GM21526 (cell line): Measurements from ENCODE around the gene TRABD2B.

ENCODE experiments used
- ATAC-seq: cut with Tn5 transposase; IDR thresholded peaks from one replicate; pipeline ENCODE4 v1.9.1; 2021; ENCODE audit warnings: moderate library complexity; ENCODE audit not compliant: unreplicated experiment, low FRiP score

Gene TRABD2B

DNA sequence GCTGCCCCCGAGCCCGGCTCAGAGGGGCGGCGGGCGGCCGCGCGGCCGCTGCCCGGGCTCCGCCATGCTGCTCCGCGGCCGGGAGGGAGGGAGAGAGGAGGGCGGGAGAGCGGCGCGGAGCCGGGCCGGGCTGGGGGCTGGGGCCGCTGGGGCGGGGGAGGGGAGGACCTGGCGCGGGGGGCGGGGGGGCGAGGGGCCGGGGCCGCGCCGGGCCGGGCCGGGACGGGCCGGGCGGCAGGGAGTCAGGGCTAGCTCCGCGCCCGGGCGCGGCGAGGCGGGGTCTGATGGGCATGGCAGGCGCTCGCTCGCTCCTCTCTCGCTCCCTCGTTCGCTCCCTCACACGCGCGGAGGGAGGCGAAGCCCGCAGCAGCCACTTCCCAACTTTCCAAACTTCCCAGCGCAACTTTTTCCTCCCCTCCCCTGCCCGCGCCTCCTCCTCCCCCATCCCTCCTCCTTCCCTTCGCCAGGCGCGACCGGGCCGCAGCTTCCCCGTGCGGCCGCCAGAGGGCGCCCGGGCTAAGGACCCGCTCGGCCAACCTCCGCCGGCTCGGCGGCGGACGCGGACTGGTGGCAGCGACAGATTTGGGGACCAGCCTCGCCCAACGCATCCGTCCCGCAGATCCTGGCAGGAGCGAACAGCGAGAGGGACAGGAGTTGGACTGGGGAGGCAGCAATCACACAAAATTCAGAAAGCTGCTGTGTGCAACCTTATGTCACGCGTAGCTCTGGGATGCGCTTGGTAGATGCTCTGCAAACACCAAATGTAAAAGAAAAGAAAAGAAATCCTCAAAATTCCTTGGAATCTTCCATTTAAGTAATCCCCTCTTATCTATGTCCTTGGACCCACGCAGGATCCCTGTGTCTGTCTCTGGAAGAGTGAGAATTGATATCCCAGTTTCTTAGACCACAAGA lies at the start of gene TRABD2B:
Gene TRABD2B, minus strand, starts transcription at position 97 of the 912 bp plus-strand sequence.
- ATAC-seq, result peak; percentile 88

DNA sequence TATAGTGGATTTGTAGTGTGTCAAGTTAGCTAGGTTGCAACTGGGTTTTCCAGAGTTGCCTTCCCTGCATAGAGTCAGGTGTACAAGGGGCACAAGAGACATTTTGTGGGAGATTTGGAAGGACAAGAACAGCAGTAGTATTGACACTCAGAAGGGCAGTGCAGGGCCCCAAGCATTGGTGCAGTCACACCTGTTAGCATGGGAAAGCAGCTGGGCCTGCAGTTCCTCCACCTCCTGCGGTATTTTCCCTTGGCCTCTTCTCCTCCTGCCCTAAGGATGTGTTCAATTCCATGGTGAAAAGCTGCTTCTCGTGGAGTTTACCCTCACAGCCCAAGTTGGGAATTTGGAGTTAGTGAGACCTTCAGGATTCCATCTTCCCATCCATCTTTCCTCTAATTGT lies 47.1 kb upstream of the TRABD2B start:
- ATAC-seq, result no peak

DNA sequence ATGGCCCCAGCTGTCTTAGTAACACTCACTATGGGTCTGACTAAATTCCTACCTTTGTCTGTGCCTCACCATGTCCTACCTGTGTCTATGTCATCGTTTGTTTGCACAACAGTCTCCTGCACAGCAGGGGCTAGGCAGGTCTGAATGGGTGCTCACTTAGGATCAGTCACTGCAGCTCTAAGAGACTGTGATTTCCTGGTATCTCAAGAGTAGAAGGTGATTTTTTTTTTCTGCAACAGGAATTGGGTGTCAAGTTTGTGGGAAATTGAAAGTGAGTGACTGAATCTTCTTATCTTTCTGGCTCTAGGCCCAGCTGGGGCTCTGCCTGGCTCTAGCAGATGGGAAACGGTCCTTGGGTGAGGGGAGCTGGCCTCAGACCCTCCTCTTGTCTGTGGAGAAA lies 46.4 kb upstream of the TRABD2B start:
- no peak for ATAC-seq

DNA sequence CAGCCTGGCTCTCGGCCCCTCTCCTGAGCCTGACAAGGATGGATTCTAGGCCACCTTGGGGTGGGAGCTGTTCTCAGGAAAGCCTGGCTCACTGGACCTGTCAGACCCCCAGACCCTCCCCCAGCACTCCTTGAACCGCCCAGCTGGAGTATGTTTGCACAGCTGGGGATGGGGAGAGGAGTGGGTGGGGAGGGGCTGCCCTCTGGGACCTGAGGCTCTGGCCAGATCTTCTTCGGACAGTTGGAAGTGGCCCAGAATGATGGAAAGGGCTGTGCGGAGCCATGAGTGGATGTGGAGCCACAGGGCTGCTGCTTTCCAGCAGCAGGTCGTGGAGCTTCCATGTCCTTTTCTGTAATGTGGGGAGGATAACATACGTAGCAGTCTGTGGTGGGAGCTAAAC lies 43.0 kb upstream of the TRABD2B start:
- no peak for ATAC-seq

DNA sequence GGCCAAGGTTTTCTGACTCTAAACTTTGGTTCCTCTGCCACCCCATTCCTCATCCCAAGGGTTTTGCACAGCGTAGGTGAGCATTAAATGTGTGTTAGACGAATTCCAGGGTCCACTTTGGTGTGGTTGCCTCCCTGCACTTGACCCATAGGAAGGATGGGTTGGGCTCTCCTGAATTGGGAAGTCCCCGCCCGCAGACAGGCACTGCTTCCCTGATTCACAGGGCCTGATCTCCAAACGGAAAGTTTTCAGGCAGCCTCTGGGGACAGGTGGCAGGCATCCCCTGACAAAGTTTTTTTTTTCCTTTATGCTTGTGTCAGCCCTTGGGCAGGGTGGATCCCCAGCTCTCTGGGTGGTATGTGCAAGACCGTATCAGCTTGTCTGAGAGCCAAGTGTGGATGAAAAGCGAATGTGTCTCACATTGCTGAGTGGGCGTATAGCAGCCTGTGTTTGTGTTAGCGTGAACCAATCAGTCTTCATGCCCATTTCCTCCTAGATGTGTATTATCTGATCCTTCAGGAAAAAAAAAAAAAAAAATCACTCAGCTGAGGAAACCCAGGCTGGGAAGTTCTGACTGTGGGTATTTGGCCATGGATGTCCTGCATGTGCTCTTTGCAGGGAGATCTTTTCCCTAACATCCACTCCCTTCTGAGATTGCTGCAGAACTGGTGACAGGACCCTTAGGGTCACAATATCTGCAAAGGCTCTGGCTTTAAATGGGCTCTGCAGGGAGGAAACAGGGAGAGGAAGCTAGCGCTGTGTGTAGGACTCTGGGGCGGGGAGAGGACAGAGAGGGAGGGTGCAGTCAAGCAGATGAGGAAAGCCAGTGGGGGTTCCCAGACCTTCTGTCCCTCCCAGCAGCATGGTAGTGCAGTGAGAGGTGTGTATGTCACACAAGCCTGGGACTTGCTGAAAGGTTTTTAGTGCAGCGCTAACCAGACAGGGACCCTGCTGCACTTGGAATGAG lies 42.2 kb upstream of the TRABD2B start:
- no peak for ATAC-seq

DNA sequence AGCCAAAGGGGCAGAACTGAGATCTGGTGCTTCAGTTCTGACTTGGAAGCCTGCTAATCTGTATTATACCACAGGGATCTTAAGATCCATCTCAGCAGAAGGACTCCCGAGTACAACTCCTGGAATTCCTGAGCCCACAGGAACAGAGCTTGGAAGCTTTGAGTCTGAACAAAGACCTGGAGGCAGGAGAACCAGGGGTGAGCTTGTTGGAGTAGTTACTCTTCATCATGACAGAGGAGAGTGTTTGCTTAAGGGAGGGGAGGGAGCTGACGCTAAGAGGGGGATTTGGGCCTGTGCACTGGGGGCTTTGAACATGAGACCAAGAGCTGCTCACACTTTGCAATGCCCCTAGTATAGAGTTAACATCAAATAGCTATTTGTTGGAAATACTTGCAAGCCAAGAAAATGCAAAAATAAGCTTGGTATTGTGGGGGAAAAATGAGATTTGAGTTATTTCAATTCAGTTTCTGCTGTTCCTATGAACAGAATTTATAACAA lies 41.1 kb upstream of the TRABD2B start:
- ATAC-seq, result no peak

DNA sequence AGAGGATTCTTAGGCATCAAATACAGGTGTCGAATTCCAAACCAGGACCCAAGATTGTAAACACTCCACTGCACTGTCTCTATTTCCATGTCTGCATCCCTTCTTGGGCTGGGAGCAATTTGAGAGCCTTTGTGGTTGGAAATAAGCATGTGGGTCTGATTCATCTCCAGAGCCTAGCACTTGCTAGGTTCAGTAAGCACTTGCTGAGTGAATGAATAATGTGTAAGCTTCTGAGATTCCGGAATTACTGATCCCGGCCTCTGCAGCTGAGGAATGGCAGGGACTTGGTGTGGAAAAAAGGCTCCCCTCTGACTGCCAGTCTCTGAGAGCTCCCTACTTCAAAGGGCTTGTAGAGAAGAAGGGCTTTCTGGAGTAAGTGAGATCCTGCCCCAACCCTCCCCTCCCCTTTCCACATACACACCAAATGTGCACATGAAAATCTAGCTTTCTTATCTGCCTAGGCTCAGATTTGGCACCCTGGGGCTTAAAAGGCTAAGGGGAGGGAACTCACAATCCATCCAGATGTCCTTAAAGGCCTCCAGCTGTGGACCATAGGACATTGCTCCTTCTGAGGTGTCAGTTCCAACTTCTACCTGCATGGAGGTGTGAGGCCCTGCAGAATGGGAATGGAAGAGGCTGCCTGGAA lies 39.6 kb upstream of the TRABD2B start:
- ATAC-seq, result no peak

DNA sequence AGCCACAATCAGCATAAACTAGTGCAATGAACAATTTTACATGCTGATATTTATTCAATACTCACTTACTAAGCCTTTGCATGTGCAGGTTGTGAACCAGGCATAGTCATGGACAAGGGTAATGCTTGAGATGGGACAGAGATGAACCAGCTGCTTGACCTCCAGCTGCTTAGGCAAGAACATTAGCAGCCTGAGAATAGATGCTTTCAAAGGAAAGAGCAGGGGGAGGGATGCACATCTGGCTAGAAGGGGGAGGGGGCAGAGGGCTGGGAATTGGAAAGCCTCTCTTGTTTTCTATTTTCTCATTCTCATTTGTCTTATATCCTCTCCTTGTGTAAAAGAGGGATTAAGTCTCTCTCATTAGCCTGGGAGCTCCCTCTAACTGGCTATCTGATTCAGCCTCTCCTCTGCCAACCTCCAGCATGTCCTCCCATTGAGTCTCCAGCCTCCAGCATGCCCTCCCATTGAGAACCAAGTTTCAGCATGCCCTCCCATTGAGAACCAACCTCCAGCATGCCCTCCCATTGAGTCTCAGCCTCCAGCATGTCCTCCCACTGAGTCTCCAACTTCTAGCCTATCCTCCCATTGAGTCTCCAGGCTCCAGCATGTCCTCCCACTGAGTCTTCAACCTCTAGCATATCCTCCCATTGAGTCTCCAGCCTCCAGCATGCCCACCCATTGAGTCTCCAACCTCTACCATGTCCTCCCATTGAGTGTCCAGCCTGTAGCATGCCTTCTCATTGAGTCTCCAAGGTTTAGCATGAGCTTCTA lies 38.4 kb upstream of the TRABD2B start:
- no peak for ATAC-seq

DNA sequence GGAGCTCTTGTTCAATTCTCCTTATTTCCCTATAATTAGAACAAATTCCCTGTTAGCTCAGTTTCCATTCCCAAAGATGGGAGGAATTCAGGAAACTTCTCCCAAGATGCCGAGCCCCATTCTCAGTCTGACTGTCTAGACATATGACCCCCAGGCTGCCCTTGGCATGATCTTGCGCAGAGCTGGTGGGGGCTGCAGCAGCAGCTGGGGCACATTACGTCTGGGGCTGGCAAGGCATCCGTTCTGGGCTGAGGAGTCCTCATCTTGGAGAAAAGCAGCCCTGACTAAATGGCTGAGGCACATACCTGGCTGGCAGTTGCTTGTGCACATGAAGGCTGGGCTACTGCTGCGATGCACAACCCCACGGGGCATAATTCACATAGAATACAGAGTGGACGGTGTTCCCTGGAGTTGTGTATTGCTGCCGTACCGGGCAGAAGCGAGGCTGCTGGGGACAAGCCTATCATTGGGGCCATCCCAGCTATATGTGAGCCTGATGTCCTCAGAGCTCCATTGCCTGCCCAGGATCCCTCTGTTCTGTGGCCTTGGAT lies 36.4 kb upstream of the TRABD2B start:
- no peak for ATAC-seq

DNA sequence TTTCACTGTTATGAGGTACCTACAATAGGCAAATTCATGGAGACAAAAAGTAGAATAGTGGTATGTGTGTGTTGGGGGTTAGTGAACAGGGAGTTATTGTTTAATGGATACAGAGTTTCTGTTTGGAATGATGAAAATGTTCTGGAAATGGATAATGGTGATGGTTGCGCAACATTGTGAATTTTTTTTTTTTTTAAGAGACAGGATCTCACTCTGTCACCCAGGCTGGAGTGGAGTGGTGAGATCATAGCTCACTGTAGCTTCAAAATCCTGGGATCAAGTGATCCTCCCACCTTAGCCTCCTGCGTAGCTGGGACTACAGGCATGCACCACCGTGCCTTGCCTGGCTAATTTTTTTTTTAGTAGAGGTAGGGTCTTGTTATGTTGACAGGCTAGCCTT lies 34.5 kb upstream of the TRABD2B start:
- no peak for ATAC-seq

DNA sequence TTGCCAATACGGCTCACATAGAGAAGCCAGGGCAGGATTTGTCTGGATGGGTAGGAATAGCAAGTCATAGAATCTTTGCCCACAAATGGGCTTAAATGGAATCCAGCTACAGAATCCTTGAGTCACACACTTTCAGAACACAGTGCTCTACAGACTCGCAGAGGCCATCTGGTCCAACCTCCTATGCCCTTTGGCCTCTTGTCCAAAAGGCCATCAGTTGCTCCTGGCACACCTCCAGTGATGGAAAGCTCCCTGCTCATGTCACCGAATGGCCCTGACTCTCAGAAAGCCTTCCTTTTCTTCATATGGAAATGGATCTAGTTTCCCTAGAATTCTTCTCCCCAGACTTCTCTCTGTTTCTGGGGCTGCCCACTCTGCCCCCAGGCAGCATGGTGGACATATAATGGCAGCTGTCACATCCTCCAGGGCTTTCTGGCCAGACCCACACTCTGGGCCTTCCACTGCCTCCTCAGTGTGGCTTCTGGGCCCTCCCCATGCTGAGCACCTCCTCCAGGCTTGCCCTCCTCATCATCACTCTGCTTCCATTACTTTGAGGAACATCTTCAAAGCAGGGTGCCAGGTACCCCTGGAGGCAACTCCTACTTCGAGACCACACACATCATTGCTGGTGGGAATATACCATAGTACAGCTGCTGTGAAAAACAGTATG lies 33.6 kb upstream of the TRABD2B start:
- no peak for ATAC-seq

DNA sequence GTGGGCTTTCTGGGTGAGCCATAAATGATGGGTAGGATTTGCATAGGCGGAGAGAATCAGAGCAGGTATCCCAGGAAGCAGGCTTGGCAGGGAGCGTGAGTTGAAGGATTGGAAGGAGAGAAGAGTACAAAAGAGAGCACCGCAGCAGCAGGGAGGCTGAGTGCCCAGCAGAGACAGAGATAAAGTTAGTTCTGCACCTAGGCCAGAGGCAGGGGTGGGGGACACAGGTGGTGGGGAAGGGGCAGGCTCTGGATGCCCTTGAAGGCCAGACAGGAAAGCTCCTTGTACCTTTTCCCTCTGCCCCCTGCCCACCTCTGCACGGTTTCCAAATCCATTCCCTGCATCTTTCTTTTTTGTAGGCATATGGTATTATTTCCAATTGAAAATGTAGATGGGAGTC lies 33.0 kb upstream of the TRABD2B start:
- ATAC-seq, result no peak

DNA sequence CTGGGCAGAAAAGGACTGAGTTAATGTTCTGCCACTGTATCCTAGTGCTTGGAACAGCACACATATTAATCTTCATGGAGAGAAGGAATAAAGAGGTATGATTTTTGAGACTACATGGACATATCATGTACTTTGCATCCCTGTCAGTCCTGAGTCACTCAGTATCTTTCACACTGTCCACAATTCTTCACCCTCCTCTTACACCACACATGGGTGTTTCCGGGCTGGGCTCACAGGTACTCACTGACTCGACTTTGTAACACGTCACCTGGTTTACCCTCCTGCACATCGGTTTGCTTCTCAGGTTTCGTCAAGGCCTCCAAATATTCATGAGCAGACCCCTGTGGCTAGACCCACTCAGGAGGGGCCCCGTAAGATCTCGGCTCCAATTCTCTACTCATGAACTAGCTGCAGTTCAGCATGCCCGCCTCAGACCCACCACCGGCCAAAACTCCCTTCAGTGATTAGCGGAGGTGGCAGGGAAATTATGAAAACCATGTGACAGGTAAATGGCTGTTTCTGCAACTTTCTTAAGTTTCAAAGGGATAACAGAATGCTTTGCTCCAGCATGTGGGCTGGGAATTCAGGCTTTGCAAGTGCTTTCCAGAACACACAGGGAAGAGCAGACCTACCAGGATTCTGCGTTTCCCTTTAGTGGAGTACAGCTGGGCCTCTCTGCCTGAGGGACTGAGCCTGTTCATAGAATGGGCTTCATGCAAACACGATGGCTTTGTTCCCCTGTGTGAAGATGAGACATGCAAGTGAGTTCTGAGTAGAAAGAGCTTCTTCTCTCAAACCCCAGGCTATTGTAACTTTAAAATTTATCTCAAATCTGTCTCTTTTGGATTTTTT lies 31.3 kb upstream of the TRABD2B start:
- ATAC-seq, result no peak

DNA sequence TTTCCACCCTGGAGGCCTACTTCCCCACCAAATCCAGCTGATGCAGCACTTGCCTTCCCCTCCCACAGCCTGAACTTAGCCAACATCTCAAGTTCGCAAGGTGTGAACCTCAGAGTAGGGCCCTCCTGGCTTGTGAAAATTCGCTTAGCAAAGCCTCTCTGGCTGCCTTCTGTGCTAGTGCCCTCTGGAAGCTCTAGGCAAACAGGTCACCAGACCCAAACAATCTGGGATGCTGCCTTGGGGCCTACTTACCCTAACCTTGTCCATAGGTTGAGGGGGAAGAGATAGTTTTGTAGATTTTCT lies 30.3 kb upstream of the TRABD2B start:
- ATAC-seq, result no peak

DNA sequence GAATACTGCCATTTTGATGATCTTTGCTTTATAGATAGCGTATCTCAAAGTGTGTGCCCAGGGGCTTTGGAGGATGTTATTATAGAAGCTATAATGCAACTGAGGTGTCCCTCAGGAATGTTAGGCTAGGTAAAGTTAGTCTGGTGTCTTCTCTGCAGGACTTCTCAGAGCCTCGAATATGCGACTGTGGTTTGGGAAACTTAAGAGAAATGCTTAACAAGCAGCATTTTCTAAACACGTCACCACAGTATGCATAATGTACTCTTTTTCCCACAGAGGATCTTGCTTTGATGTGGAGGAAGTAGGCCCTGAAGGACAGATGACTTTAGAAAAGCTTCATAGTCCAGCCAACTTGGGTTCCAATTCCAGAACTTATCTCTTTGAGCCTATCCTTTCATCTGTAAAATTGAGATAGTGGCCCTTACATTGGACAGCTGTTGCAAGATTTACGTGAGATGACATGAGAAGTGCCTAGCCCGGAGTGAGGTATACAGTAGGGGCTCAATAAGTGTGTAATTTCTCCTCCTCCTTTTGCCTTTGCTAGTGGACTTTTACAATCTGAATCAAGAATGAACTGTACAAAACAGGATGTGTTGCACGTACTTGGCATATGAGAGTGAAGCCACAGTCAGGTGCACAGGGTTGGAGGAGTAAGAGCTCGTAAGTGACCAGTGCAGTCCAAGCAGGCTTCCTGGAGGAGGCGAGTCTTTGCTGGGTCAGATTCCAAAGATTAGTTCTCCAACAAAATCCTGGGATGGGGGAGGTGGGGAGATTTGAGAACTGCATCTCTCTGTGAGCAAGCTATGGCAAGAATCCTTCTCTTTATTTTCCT lies 29.7 kb upstream of the TRABD2B start:
- ATAC-seq, result no peak

DNA sequence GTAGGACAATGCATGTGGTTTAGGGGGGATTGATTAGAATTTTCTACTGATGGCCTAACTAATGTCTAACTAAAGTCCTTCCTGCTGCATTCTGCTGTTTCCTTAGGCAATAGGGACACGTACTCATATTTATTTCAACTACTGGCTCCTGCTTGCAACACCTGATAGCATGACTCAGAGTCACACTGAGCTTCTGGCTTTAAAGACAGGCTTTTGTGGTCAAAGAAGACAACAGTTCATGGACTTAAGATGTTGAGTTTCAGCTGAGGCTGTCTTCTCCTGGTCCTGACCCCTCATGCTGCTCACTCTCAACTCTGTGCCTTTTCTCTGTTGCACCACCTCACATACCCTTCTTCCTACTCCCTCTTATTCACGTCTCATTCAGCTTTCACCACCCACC lies 29.1 kb upstream of the TRABD2B start:
- no peak for ATAC-seq

DNA sequence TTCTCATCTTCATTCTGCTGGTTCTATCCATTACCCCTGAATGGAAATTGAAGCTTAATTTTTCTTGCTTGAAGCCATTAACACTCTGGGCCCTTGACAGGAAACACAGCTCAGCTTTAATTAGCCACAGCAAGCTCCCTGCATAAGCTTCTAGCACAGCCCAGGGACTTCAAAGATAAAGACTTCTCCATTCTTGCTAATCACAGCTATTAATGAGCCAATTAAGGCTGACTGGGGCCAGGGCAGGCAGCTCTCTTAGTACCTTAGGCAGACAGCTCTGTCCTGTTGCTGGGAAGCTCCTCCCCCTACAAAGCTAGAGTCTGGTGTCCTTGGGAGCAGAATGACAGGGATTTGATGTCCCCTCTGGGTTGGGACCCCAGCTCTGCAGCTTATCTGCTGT lies 27.9 kb upstream of the TRABD2B start:
- no peak for ATAC-seq

DNA sequence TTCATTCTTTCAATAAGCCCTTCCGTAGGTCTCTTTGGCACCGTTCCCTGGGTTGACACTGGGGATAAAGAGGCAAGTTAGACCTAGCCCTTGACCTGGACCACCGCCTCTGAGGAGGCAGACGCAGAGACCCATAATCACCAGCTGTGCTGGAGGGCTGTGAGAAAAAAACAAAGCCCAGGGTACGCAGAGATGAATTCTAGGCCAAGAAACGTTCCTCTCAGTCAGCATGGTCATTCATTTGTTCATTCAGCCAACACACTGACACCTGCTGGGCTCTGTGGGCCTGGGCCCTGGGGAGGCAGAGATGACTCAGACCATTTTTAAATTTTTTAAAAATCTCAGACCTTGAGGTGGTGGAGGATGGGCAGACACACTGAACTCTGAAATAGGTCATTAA lies 26.3 kb upstream of the TRABD2B start:
- ATAC-seq, result no peak
